B cell (primary cell): Measurements from ENCODE around the gene MAP6.

Experiments used
- EZH2 ChIP-seq: IDR thresholded peaks from 2 replicates; pipeline ENCODE4 v1.6.1; 2012; ENCODE audit warnings: borderline replicate concordance, low read depth, mild to moderate bottlenecking, moderate library complexity, low read length; ENCODE audit not compliant: insufficient read depth, poor library complexity, severe bottlenecking
- TF ChIP-seq, protein P1 (sequence below): fragments of 200-600 bp; IDR thresholded peaks from one replicate; pipeline ENCODE4 v1.8.0; 2022; ENCODE audit warnings: antibody characterized with exemption, mild to moderate bottlenecking

DNA sequence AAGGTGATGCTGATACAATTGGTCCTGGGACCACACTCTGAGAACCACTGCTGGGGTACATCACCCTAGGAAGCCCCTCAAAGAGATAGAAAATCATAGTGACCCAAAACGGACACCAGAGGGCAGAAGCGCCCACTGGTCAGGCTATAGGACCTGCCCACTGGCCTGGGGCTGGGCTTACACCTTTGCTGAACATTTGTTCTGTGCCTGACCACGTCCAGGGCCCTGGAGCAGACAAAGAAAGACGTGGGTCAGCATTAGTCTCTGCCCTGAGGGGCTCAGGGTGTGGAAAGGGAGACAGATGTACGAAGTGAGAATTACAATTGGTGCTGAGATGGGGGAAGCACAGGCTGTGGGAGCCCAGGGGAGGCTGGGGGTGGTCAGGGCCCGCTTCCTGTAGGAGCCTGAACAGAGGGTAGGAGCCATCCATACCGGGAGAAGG is 121.2 kb downstream of the MAP6 start:
- TF ChIP-seq, protein P1, sequence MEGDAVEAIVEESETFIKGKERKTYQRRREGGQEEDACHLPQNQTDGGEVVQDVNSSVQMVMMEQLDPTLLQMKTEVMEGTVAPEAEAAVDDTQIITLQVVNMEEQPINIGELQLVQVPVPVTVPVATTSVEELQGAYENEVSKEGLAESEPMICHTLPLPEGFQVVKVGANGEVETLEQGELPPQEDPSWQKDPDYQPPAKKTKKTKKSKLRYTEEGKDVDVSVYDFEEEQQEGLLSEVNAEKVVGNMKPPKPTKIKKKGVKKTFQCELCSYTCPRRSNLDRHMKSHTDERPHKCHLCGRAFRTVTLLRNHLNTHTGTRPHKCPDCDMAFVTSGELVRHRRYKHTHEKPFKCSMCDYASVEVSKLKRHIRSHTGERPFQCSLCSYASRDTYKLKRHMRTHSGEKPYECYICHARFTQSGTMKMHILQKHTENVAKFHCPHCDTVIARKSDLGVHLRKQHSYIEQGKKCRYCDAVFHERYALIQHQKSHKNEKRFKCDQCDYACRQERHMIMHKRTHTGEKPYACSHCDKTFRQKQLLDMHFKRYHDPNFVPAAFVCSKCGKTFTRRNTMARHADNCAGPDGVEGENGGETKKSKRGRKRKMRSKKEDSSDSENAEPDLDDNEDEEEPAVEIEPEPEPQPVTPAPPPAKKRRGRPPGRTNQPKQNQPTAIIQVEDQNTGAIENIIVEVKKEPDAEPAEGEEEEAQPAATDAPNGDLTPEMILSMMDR = peak; percentile 84
- no peak for TF ChIP-seq EZH2
